ENCODE data around the gene LMAN1L.

The LMAN1L gene

DNA sequence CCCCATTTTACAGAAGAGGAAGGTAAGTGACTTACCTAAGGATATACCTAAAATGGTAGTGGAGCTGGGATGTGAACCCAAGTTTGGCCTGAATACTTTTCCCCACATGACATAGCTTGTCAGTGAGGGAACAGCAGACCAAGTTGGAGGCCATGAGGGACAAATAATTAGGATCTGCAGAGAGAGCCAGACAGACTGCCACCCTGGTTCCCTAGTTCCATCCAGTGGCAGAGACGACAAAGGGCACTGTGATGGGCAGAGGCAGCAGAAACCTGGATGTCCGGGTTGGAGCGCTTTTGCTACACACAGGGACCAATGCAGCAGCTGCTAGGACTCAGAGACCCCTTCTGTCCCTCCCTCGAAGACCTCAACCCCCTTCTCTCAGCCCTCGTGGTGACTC, 15.0 kb downstream of the LMAN1L start:
- no peaks in the 10 kb centered on the region for H3K9me3 ChIP-seq (ENCODE audit: control extremely low read depth in 1 of 5, control insufficient read depth in 4 of 5, insufficient read depth in 2 of 5, low read depth in 1 of 5, low read length in 4 of 5)
- no peak overlapping the region for H3K4me3 ChIP-seq (ENCODE audit: control insufficient read depth in 1 of 7, extremely low read depth in 1 of 7, insufficient read depth in 4 of 7, low read depth in 2 of 7, low read length in 6 of 7)
- peaks cover 0 to 29% (median 9%) of the 10 kb centered on the region in 5 experiments for H3K27me3 ChIP-seq (replicated peaks in 2 of 5; ENCODE audit: control insufficient read depth in 4 of 5, insufficient read depth in 5 of 5, low read length in 4 of 5)
- CTCF ChIA-PET, result interaction anchor here (0.5 to 1.6 kb wide), 4 partner anchors 9 to 68 kb away, joined by 3 to 5 read pairs (median 3); no protein-coding TSS in a partner anchor
- H3K27ac ChIP-seq (ENCODE audit: insufficient read depth in 1 of 2, low read depth in 1 of 2, low read length in 2 of 2, poor library complexity in 1 of 2, severe bottlenecking in 2 of 2), result no peak overlapping the region
- 64% methylated on average over 5 of the region's 5 CpGs for WGBS (ENCODE audit: insufficient coverage)
- H3K36me3 ChIP-seq (ENCODE audit: control insufficient read depth in 4 of 4, insufficient read depth in 4 of 4, low read length in 3 of 4), result no peaks in the 10 kb centered on the region
- H3K4me1 ChIP-seq (ENCODE audit: control extremely low read depth in 1 of 4, control insufficient read depth in 4 of 4, insufficient read depth in 4 of 4, low read length in 3 of 4), result peaks cover 0 to 9% (median 6%) of the 10 kb centered on the region in 4 experiments
- no peak for DNase-seq
- POLR2A ChIA-PET, result no interaction called here

DNA sequence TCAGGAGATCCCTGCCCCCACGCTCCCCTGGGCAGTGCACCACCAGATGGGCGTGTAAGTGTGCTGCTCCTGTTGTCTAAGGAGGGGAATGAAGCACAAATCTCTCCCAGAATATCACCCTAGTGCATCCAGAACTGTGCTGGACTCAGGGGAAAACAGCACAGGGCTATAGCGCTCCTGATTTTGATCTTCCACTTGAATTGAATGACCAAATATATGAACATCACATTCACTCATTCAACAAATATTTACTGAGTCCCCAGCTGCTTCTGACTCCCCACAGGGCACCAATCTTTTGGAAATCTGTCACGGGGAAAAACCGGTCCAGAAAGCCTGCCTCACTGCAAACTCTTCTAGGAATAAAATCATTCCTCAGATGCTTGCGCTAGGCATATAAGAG, 16.2 kb downstream of the LMAN1L start:
- WGBS (ENCODE audit: insufficient coverage), result 92% methylated on average over 6 of the region's 6 CpGs
- peaks cover 0 to 2% (median 0%) of the 10 kb centered on the region in 4 experiments for H3K36me3 ChIP-seq (ENCODE audit: control insufficient read depth in 4 of 4, insufficient read depth in 4 of 4, low read length in 3 of 4)
- no peak for DNase-seq
- H3K4me3 ChIP-seq (ENCODE audit: control insufficient read depth in 1 of 7, extremely low read depth in 1 of 7, insufficient read depth in 4 of 7, low read depth in 2 of 7, low read length in 6 of 7), result no peak overlapping the region
- CTCF ChIA-PET, result interaction anchor here (1.0 to 1.7 kb wide), 8 partner anchors 8 to 73 kb away, joined by 3 to 5 read pairs (median 4); no protein-coding TSS in a partner anchor
- no peak overlapping the region for H3K27ac ChIP-seq (ENCODE audit: insufficient read depth in 1 of 2, low read depth in 1 of 2, low read length in 2 of 2, poor library complexity in 1 of 2, severe bottlenecking in 2 of 2)
- no peaks in the 10 kb centered on the region for H3K9me3 ChIP-seq (ENCODE audit: control extremely low read depth in 1 of 5, control insufficient read depth in 4 of 5, insufficient read depth in 2 of 5, low read depth in 1 of 5, low read length in 4 of 5)
- H3K27me3 ChIP-seq (replicated peaks in 2 of 5; ENCODE audit: control insufficient read depth in 4 of 5, insufficient read depth in 5 of 5, low read length in 4 of 5), result peaks cover 0 to 29% (median 9%) of the 10 kb centered on the region in 5 experiments
- POLR2A ChIA-PET, result no interaction called here
- peaks cover 0 to 21% (median 18%) of the 10 kb centered on the region in 4 experiments for H3K4me1 ChIP-seq (ENCODE audit: control extremely low read depth in 1 of 4, control insufficient read depth in 4 of 4, insufficient read depth in 4 of 4, low read length in 3 of 4)

DNA sequence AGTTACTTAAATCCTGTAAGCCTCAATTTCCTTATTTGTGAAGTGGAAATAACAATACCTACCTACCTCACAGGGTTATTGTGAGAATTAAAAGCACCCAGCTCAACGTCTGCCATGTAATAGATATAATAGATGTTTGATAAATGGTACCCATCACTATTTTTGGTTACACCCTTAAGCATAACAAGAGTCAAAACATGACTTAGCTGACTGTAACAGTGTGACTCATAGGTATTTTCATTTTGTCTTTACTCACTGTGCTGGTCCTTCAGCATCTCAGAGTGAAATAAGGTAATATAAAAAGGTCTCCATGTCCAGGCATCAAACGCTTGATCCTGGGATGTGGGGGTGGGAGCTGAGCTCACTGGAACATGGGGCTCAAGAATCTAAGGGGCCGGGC, 16.9 kb downstream of the LMAN1L start:
- ChIA-PET POLR2A (no interaction called here), CTCF (interaction anchor here (1.0 to 1.7 kb wide), 8 partner anchors 9 to 77 kb away, joined by 3 to 5 read pairs (median 4); partner anchors contain the start of gene FAM219B)
- Histone ChIP-seq H3K36me3 (ENCODE audit: control insufficient read depth in 4 of 4, insufficient read depth in 4 of 4, low read length in 3 of 4) (peaks cover 0 to 3% (median 0%) of the 10 kb centered on the region in 4 experiments), H3K27ac (ENCODE audit: insufficient read depth in 1 of 2, low read depth in 1 of 2, low read length in 2 of 2, poor library complexity in 1 of 2, severe bottlenecking in 2 of 2) (no peak overlapping the region), H3K4me3 (ENCODE audit: control insufficient read depth in 1 of 7, extremely low read depth in 1 of 7, insufficient read depth in 4 of 7, low read depth in 2 of 7, low read length in 6 of 7) (no peak overlapping the region), H3K4me1 (ENCODE audit: control extremely low read depth in 1 of 4, control insufficient read depth in 4 of 4, insufficient read depth in 4 of 4, low read length in 3 of 4) (peaks cover 0 to 23% (median 20%) of the 10 kb centered on the region in 4 experiments), H3K9me3 (ENCODE audit: control extremely low read depth in 1 of 5, control insufficient read depth in 4 of 5, insufficient read depth in 2 of 5, low read depth in 1 of 5, low read length in 4 of 5) (no peaks in the 10 kb centered on the region), H3K27me3 (replicated peaks in 2 of 5; ENCODE audit: control insufficient read depth in 4 of 5, insufficient read depth in 5 of 5, low read length in 4 of 5) (peaks cover 0 to 29% (median 9%) of the 10 kb centered on the region in 5 experiments)
- no peak for DNase-seq
- 100% methylated on average over 2 of the region's 3 CpGs for WGBS (ENCODE audit: insufficient coverage)

DNA sequence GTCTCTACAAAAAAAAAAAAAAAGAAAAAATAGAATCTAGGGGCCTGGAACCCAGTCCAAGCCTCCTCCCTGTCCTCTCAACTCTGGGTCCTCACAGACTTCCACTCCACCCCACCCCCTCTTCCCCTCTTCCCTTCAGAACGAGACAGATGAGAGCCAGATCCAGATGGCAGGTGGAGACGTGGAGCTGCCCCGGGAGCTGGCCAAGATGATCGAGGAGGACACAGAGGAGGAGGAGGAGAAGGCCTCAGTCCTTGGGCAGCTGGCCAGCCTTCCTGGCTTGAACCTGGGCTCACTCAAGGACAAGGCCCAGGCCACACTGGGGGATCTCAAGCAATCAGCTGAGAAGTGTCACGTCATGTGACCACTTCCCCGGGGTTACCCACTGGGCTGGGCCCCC, 17.4 kb downstream of the LMAN1L start:
- ChIA-PET POLR2A (no interaction called here), CTCF (interaction anchor here (0.7 to 1.7 kb wide), 10 partner anchors 8 to 195 kb away, joined by 3 to 5 read pairs (median 4); partner anchors contain the start of gene FAM219B)
- Histone ChIP-seq H3K36me3 (ENCODE audit: control insufficient read depth in 4 of 4, insufficient read depth in 4 of 4, low read length in 3 of 4) (peaks cover 0 to 3% (median 0%) of the 10 kb centered on the region in 4 experiments), H3K9me3 (ENCODE audit: control extremely low read depth in 1 of 5, control insufficient read depth in 4 of 5, insufficient read depth in 2 of 5, low read depth in 1 of 5, low read length in 4 of 5) (no peaks in the 10 kb centered on the region), H3K27ac (ENCODE audit: insufficient read depth in 1 of 2, low read depth in 1 of 2, low read length in 2 of 2, poor library complexity in 1 of 2, severe bottlenecking in 2 of 2) (no peak overlapping the region), H3K4me1 (ENCODE audit: control extremely low read depth in 1 of 4, control insufficient read depth in 4 of 4, insufficient read depth in 4 of 4, low read length in 3 of 4) (peaks cover 0 to 23% (median 20%) of the 10 kb centered on the region in 4 experiments), H3K4me3 (ENCODE audit: control insufficient read depth in 1 of 7, extremely low read depth in 1 of 7, insufficient read depth in 4 of 7, low read depth in 2 of 7, low read length in 6 of 7) (no peak overlapping the region), H3K27me3 (replicated peaks in 2 of 5; ENCODE audit: control insufficient read depth in 4 of 5, insufficient read depth in 5 of 5, low read length in 4 of 5) (peaks cover 0 to 29% (median 9%) of the 10 kb centered on the region in 5 experiments)
- 81% methylated on average over 5 of the region's 6 CpGs for WGBS (ENCODE audit: insufficient coverage)
- DNase-seq, result no peak

DNA sequence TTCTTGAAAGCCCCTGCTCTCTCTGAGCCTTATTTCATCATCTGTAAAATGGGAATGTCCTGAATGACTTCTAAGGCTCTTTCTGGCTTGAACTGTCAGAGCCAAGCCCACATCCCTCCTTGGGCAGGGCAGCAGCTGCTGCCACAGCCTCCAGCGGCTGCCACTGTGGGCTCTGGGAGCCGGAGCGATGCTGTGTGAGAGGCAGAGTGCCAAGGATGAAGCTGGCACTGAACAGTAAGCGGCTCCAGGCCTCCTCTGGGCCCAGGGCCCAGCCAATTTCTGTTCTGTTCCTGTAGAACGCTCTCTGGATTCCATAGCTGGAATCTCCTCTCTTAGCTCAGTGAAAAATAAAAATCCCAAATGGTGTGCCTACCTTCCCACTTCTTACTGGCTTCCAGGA, 18.2 kb downstream of the LMAN1L start:
- 100% methylated on average over 5 of the region's 5 CpGs for WGBS (ENCODE audit: insufficient coverage)
- peaks cover 0 to 10% (median 2%) of the 10 kb centered on the region in 4 experiments for H3K36me3 ChIP-seq (ENCODE audit: control insufficient read depth in 4 of 4, insufficient read depth in 4 of 4, low read length in 3 of 4)
- H3K4me3 ChIP-seq (ENCODE audit: control insufficient read depth in 1 of 7, extremely low read depth in 1 of 7, insufficient read depth in 4 of 7, low read depth in 2 of 7, low read length in 6 of 7), result no peak overlapping the region
- ChIA-PET CTCF (interaction anchor here (0.7 to 1.7 kb wide), 5 partner anchors 9 to 120 kb away, joined by 3 to 4 read pairs (median 3); no protein-coding TSS in a partner anchor), POLR2A (no interaction called here)
- no peaks in the 10 kb centered on the region for H3K9me3 ChIP-seq (ENCODE audit: control extremely low read depth in 1 of 5, control insufficient read depth in 4 of 5, insufficient read depth in 2 of 5, low read depth in 1 of 5, low read length in 4 of 5)
- no peak overlapping the region for H3K27ac ChIP-seq (ENCODE audit: insufficient read depth in 1 of 2, low read depth in 1 of 2, low read length in 2 of 2, poor library complexity in 1 of 2, severe bottlenecking in 2 of 2)
- H3K4me1 ChIP-seq (ENCODE audit: control extremely low read depth in 1 of 4, control insufficient read depth in 4 of 4, insufficient read depth in 4 of 4, low read length in 3 of 4), result peaks cover 0 to 23% (median 20%) of the 10 kb centered on the region in 4 experiments
- no peak for DNase-seq
- peaks cover 0 to 25% (median 9%) of the 10 kb centered on the region in 5 experiments for H3K27me3 ChIP-seq (replicated peaks in 2 of 5; ENCODE audit: control insufficient read depth in 4 of 5, insufficient read depth in 5 of 5, low read length in 4 of 5)

DNA sequence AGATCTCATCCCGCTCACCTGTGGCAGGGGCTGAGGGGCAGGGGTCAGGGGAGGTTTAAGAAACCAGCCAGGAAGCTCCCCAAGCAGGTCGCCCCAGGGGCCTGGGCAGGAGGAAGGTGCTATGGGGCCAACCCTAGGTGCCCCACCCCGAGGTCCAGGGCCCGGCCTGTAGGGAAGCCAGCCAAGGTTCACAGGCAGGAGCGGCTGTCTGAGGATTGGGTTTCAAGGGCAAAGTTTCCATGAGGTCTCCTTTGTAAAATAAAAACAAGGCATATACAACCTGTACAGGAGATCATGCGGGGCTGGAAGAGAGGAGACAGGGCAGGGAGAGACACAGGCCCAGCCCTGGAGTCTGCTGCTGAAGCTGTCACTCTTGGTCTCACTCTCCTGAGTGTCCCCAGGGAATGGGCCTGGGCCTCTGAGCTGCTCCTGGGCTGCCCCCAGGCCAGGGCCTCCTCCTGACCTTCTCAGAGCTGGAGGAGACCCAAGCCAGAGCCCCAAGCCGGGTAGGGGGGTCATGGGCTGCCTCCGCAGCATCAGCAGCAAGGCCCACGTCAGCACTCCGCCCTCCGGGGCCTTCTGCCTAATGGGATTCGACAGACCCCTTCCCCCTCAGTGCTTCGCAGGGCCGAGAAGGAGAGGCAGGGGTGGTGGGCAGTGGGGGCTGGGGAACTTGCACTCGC, 19.3 kb downstream of the LMAN1L start:
- ChIA-PET POLR2A (no interaction called here), CTCF (interaction anchor here (1.0 to 2.3 kb wide), 6 partner anchors 10 to 60 kb away, joined by 3 to 8 read pairs (median 4); partner anchors contain the start of gene ULK3)
- DNase-seq, result no peak
- H3K27me3 ChIP-seq (replicated peaks in 2 of 5; ENCODE audit: control insufficient read depth in 4 of 5, insufficient read depth in 5 of 5, low read length in 4 of 5), result peaks cover 0 to 19% (median 6%) of the 10 kb centered on the region in 5 experiments
- H3K27ac ChIP-seq (ENCODE audit: insufficient read depth in 1 of 2, low read depth in 1 of 2, low read length in 2 of 2, poor library complexity in 1 of 2, severe bottlenecking in 2 of 2), result no peak overlapping the region
- no peak overlapping the region for H3K4me3 ChIP-seq (ENCODE audit: control insufficient read depth in 1 of 7, extremely low read depth in 1 of 7, insufficient read depth in 4 of 7, low read depth in 2 of 7, low read length in 6 of 7)
- H3K9me3 ChIP-seq (ENCODE audit: control extremely low read depth in 1 of 5, control insufficient read depth in 4 of 5, insufficient read depth in 2 of 5, low read depth in 1 of 5, low read length in 4 of 5), result no peaks in the 10 kb centered on the region
- H3K36me3 ChIP-seq (ENCODE audit: control insufficient read depth in 4 of 4, insufficient read depth in 4 of 4, low read length in 3 of 4), result peaks cover 0 to 20% (median 7%) of the 10 kb centered on the region in 4 experiments
- H3K4me1 ChIP-seq (ENCODE audit: control extremely low read depth in 1 of 4, control insufficient read depth in 4 of 4, insufficient read depth in 4 of 4, low read length in 3 of 4), result peaks cover 0 to 20% (median 15%) of the 10 kb centered on the region in 4 experiments
- WGBS (ENCODE audit: insufficient coverage), result 90% methylated on average over 12 of the region's 15 CpGs

DNA sequence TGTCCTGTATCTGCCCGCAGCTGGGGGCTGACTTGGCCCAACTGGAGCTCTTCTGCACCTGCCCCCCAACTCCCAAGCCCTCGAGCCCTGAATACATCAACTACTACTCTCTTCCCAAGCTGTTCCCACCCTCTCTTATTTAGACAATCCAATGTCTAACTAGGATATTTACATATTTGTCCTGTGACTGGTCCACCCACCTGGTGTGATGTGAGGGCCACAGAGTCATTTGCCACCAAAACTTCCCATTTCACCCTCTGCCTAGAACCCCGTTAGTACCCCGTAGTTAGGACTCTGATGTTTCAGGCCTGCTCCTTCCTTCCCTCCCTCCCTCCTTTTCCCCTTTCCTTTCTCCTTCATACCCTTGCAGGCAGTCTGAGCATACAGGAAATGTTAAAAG, 20.2 kb downstream of the LMAN1L start:
- H3K4me3 ChIP-seq (ENCODE audit: control insufficient read depth in 1 of 7, extremely low read depth in 1 of 7, insufficient read depth in 4 of 7, low read depth in 2 of 7, low read length in 6 of 7), result no peak overlapping the region
- H3K27ac ChIP-seq (ENCODE audit: insufficient read depth in 1 of 2, low read depth in 1 of 2, low read length in 2 of 2, poor library complexity in 1 of 2, severe bottlenecking in 2 of 2), result no peak overlapping the region
- H3K4me1 ChIP-seq (ENCODE audit: control extremely low read depth in 1 of 4, control insufficient read depth in 4 of 4, insufficient read depth in 4 of 4, low read length in 3 of 4), result peaks cover 0 to 20% (median 15%) of the 10 kb centered on the region in 4 experiments
- DNase-seq, result no peak
- no peaks in the 10 kb centered on the region for H3K9me3 ChIP-seq (ENCODE audit: control extremely low read depth in 1 of 5, control insufficient read depth in 4 of 5, insufficient read depth in 2 of 5, low read depth in 1 of 5, low read length in 4 of 5)
- ChIA-PET POLR2A (no interaction called here), CTCF (interaction anchor here (0.8 to 2.3 kb wide), 13 partner anchors 8 to 211 kb away, joined by 3 to 8 read pairs (median 4); partner anchors contain the start of gene ULK3)
- H3K36me3 ChIP-seq (ENCODE audit: control insufficient read depth in 4 of 4, insufficient read depth in 4 of 4, low read length in 3 of 4), result peaks cover 0 to 29% (median 12%) of the 10 kb centered on the region in 4 experiments
- H3K27me3 ChIP-seq (replicated peaks in 2 of 5; ENCODE audit: control insufficient read depth in 4 of 5, insufficient read depth in 5 of 5, low read length in 4 of 5), result peaks cover 0 to 10% (median 1%) of the 10 kb centered on the region in 5 experiments
- WGBS (ENCODE audit: insufficient coverage), result 88% methylated on average over 2 of the region's 4 CpGs
